RKO (cell line): Measurements from ENCODE around the gene SNCA.

Source experiments
- DNase-seq: peaks from one replicate; pipeline ENCODE4 v3.0.0-alpha.2; 2016; ENCODE audit warnings: low spot score

Gene SNCA

DNA sequence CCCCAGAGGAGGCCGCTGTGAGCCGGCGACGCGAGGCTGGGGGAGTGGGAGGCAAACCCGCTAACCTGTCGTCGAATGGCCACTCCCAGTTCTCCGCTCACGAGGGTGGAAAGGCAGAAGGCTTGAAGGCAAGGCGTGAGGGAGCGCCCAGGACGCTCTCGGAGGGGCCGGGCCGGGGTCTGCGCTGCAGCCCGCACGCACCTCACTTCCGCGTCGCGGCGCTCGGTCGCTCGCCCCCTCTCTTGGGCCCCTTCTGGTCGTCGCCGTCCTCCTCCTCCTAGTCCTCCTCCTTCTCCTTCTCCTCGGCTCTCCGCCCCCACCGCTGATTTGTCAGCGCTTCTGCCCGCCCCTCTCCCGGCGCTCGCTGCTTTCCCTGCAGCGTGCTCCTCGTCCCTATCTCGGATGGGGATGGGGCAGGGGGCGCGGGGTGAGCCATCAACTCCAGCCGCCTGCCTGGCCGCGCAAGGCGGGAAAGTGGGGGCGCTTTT is at the start of gene SNCA:
Gene SNCA, minus strand, starts transcription at position 265 of the 488 bp plus-strand sequence. CDS start 1,494 bp downstream, outside the sequence.
- no peak for DNase-seq

DNA sequence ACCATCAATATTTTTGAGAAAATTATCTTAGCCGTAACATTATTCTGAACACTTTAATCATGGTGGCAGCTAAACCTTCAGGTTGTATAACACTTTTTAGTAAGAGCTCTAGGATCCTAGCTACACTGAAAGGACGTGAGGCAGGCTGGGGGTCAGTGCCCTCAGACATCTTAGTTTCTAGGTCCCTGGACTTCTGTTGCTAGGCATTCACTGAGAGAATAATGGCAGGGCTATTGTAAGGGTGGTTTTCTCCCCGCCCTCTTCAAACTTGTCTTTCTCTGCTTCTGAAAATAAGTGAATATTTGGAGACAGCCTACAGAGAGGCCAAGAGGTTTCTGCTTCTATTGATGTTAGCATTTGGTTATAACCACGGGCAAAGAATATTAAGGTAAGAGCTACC is 42.3 kb upstream of the SNCA start:
- DNase-seq = no peak

DNA sequence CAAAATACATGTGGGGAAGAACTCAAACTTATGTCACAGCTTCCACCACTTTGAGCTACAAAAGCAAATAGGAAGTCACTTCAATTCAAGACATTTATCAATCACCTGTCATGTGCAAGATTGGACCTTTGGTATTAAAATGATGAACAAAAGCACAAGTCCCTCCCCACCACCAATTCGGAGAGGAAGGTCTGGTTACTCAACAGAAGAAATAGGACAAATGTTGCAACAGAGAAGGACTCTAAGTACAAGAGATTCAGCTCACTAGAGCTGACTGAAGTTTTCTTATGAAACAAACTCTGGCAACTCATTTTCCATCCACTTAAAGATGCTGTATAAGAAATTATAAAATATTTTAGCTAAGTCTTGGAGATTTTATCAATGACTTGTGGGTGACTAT is 41.6 kb upstream of the SNCA start:
- DNase-seq = no peak

DNA sequence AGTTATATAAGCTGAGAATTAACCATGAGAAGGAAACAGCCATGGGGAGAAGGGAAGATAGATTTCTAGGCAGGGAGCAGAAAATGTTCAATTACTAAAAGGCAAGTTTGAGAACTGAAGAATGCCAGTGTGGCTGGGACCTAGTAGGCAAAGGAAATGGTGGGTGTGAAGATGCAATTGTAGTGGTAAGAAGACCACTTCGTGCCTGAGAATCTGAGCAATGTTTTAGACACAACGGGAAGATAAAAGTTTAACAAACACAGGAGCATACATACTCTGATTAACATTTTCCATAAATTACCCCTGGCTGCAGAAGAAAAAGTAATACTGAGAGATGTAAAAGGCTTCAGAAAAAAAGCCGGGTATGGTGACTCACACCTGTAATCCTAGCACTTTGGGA is 39.6 kb upstream of the SNCA start:
- DNase-seq = no peak

DNA sequence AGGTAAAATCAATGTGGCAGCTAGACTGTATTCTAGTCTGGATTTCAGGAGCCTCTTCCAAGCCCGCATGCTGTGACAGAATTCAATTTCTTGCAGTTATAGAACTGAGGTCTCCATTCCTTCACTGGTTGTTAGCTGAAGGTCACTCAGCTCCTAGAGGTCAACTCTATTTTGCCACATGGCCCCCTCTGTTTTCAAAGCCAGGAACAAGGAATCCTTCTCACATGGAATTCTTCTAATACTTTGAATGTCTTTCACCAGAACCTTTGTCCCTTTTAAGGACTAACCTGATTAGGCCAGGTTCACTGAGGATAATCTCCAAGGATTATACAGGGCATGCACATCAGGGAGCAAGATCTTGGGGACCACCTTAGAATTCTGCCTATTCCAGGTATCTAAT is 34.2 kb upstream of the SNCA start:
- DNase-seq = no peak

DNA sequence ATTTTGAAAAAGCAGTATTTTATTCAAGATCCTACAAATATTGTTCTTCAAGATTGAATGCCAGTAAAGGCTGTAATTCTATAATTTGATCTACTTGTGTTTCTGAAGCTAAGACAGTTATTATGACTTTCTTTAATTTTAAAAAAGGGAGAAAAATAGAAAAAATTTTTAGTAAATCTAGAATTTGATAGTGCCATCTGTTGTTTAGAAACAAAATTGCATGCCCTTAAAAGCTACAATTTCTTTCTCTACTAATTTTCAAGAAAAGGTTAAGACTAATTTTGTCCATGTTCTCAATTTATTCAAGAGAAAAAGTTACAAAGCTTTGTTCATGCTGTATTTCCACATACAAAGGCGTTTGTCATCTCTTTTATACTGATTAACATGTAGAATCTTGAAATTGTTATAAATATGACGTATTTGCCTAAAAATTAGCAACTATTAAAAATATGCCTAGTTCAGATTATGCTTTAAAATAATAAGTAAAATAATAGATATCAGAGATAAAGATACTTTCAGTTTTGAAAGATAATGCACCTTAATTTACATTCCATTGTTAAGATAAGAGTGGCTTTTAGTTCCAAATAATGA is 32.1 kb upstream of the SNCA start:
- peak; percentile 8 for DNase-seq

DNA sequence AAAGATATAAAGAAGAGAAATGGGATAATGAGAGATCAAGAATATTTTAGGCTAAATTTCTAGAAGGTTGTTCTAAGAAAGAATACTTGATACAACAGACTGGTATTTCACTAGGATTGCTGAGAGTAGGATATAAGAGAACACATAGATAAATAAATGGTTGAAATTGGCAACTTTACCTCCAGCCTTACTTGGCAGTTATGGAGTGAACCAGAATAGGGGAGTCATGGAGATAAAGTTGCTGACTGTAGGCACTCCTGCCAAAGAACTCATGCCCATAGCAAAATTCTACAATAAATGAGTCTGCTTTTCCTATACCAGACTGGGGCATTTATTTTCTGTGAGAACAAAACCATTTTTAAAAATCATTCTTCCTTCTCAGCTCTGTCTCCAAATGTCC is 31.3 kb upstream of the SNCA start:
- no peak for DNase-seq

DNA sequence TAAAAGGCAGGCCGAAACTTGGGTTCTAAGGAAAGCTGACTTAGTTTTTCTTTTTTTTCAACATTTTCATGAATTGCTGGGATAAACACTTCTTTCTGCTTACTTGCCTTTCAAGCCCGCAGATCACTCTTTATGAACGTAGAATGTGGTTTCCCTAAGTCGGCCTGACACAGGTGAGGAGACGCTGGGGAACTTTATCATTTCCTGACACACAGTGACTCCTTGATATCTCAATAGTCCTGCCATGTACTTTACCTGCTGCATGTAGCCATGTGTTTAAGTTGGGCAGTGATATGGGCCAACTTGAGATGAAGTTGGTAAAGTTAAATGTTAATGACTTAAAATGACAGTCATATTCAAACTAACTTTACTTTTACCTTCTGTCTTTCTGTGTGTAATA is 26.6 kb upstream of the SNCA start:
- DNase-seq = no peak

DNA sequence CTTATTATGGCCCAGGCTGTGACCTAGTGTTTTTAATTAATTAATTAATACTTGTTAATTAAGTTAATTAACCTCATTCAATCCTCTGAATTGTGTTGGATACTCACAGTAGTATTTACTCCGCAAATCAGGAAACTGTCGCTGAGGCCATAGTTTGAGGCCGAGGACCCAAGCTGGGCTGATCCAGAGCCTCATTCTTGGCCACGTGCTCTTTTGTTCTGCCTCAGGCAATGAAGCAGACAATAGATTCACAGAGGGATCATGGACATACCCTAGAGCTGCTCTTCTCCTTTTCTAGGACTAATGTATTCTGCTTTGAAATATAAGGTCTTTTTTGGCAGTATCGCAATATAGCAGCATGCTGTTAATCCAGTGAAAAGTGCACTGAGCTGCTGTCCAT is 24.0 kb upstream of the SNCA start:
- DNase-seq = no peak

DNA sequence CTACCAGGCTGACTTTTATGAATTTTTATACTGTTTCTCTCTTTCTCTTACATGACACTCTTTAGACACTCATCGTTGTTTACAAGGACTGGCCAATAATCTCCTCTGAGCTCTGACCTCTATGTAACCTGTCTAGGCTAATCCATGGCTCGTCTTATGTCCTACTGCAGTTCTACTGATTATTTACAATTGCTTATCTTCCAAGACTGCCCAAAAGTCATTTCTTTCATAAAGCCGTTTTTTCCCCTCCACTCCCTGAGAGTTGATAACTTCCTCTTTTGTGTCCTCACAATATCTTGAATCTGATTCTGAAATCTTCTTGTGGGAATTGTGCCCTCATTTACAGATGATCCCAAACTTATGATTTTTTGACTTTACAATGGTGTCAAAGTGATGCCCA is 18.3 kb upstream of the SNCA start:
- no peak for DNase-seq

DNA sequence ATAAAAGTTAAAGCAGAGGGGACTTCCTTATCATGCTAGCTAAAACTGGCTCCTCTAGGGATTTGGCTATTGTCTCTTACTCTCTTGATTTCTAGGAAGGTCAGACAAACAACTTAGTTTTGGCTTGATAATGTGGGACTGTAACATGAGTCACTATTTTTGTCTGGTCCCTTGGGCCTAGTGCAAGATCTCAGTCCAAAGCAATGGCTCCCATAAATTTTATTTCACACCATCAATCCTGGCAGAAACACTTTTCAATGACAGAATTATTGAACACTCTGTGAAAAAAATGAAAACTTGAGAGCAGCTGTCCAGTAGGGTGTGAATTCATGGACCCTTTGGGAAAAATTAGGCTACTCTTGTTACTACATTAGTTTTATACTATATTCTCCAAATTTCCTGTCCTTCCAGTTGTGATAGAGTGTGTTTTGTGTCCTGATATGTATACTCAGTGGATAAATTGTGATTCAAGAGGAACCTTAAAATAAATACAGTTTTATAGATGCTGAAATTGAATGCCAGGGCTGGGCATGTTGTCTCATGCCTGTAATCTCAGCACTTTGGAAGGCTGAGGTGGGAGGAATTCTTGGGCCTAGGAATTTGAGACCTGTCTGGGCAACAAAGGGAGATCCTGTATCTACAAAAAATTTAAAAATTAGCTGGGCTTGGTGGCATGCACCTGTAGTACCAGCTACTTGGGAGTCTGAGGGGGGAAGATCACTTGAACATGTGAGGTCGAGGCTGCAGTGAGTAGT is 10.8 kb upstream of the SNCA start:
- DNase-seq = no peak

DNA sequence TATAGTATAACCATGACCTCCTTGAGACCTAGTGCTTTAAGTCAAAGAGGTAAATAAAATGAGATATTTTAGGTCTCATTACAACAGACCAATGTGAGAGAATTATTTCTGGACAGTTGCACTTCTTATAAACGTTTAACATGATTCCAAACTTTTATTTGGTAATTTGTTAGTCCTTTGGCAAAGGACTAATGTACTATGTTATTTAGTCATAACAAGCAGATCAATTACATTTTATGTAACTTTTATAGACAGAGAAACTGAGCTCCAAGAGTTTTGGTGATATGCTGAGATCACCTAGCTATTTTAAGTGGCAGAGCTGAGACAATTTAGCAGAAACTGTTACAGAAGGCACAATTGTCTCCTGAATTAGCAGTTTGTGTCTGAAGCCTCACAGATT is 2.6 kb upstream of the SNCA start:
- no peak for DNase-seq

DNA sequence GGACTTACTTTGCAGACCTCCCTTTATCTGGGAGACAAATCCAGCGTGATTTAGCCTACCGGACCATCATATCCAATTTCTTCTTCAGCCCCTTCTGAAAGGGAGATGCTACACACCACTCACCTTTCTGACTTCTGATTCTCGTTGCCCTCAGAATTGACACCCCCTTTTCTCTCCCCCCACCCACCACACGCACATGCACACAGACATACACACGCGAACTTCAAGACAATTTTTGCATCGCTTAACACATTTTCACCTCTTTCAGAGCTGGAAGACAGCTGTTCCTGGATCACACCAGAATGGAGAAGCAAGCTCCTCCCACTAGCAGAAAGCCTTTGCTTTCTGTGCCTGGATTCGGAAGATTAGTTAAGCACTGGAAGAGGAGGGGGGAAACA is 1.0 kb upstream of the SNCA start:
- no peak for DNase-seq

DNA sequence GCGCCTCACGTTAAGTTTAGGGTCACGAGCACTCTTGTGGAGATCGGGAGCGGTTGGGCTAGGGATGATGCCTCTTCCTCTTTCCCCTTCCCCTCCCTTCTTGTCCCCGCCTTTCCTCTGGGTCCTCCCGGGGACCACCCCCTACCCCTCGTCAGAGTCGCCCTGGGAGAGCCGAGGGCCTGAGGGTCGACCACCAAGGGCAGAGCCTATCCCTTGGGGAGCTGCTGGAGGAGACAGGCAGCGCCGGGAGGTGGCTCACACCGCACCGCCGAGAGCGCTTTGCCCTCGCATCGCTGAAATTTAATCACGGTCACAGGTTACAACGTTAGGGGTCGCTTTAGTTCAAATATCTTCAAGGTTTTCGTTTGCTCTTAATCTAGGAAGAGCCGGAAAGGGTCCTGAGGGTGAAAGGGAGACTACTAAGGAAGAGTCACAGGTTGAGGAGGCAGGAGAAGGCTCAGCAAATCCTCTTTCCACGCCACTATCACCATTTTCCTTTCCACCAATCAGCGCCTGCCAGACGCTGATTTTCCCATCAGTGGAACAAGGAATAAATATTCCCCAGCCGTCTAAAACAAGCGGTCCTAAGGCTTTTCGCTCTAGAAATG is 528 bp upstream of the SNCA start:
- no peak for DNase-seq

DNA sequence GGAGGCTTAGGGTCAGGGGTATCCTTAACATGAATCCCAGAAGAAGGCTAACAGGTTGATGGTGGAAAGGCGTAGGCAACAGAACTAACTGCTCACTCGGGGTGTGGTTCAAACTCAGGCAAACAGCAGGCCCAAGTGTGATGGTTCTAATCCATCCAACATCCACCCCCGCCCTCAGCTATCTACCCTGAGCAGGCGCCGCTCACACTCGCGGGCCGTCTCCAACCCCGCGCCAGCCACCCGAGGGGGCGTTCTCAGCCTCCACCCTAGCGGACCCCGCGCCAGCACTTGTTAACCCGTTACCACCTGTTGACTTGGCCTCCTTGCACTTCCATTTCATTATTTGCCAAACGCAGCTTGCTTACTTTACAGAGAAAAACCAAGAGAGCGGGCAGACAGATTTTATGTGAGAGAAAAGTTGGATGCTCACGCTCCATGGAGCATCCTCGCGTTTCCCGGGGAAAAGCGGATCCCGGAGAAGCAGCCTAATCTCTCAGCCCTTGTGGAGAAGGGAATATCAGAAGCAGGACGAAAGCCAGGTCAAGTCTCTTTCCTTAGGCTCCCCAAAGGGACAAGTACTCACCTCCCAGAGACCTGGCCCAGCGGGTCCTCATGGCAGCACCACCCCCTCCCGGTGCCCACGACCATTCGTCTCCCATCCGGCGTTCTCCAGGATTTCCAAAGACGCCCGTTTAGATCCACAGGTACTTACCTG is 773 bp downstream of the SNCA start:
- no peak for DNase-seq

DNA sequence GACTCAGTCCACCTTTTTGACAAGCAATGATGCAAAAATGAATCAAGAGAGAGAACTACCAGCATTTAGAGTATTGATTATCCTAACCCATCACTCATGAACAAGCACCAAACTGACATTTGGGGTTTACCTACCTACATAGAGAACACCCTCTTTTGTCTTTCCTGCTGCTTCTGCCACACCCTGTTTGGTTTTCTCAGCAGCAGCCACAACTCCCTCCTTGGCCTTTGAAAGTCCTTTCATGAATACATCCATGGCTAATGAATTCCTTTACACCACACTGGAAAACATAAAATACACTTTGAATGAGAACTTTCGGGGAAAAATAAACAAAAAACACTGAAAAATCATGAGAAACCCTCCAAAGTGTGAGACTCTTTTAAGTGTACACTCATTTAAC is 1.5 kb downstream of the SNCA start:
- DNase-seq = no peak

DNA sequence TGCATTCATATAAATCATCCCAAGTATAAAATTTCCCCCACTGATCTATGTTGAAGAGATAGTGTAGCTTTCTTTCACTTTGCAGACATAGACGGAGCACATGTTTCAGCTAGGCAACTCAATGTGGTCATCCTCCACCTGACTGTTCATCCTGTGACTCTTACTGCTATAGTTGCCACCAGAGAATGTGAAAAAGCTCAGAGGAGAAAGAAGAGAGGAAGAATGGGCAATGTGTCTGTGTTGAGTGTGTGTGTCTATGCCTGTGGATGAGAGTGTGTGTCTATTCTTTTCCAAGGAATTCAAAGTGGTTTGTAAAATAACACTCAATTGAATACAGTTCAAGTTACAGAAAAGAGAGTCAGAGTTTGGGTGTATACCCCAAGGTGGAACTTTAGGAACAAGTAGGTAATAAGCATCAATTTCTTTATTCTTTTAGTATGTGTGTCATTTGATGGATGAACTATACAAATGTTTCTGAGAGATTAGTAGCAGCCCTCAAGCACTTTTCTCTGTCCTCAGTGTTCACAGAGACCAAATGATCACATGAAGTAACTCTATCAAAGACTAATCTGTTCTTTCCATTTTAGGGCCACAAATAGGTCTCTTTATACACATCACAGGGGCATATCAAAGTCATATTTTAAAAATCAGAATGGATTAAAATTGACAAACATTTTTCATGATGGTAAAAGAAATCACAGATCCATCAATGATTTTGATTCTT is 2.3 kb downstream of the SNCA start:
- no peak for DNase-seq

DNA sequence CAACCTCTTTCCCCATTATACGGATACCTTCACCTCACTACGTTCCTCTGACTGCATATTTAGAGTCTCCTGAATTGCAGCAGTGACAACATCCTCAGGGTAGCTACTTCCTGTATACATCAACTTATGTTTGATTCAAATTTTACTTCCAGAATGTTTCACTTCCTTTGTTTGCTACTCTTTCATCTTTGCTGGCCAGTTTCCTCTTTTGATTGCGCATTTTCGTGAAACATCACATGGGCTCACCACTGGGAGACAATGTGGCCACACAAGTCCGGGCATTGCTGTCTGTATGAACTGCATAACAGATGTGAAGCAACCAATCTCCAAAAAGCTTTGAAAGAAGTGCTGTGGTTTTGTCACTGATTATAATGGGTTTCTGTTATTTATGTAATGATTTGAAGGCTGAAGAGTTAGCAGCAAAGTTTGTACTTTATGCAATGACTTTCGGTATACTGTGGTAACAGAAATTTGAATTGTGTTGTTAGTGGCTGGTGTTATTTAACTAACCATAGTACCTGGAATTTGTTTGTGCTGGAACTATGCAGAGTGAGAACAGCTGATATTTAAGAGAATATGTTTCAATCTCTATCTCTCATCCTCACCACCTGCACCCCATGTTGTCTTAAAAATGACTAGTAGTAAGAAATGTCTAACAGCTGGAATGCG is 7.4 kb downstream of the SNCA start:
- DNase-seq = no peak

DNA sequence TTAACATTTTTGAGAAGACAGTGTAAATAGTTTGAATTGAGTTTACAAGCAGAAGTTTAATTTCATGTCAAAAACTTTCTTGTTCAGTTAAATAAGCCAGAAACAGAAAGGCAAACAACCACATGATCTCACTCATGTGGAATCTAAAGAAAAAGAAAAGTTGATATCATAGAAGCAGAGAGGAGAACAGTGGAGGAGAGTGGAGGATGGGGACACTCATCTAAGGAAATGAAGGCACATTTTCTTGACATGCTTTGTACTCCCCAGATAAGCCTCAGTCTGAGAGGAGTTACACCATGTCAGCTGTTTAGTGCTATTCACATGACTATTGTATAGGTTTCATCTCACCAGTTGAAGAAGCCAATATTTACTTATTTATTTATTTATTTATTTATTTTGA is 13.5 kb downstream of the SNCA start:
- DNase-seq = no peak

DNA sequence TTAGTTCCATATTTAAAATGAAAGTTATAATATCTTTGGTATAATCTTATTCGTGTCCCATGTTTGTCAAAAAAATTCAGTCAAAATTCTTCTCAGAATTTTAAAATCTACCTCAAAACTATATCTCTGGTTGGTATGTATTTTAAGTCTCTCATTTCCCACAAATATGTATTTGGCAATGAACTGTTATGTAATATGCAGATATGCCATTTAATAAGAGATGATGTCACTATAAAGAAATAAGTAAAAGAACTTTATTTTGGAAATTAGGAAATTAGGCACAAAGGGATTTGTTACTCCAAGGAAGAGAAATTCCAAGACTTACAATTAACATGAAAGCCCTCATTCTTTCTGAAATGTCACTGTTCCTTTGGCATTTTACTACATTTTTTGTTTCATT is 15.3 kb downstream of the SNCA start:
- no peak for DNase-seq

DNA sequence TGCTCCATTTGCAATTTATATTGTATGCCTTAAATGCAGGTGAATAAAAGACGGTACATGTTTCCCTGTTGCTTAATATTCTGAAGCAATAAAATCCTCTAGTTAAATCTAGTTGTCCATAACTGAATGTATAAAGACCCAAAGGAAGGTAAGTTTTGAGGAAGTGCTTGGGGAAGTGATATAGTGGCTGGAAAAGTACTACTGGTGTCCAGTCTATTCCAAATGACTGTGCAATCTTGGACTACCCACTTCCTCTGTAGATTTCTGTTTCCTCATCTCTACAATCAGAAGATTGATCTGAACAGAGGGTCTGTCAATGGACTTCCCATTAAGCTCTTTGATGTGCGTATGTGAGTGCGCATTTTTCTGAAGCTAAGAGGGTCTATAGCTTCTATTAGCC is 17.0 kb downstream of the SNCA start:
- no peak for DNase-seq

DNA sequence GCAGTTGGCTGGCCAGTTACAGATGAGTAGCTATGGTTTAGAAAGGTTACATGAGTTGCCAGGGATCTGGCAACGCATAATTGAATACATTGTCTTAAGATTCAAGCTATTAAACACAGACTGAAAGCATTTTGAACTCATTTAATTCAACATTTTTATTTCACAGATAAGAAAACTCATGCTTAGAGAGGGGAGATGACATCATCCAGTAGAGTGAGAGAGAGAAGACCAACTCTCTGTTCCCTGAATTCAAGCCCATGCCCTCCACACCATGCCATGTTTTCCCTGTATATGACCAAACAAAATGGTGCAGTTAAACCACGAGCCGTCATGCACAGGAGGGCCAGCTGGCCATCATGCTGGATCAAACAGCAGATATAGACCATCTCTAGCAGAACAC is 22.6 kb downstream of the SNCA start:
- no peak for DNase-seq
